Endothelial cell of umbilical vein (primary cell): Measurements from ENCODE around the gene PDLIM5.

Source experiments
- FOS ChIP-seq: IDR thresholded peaks from 2 replicates; pipeline ENCODE4 v1.6.1; 2011; ENCODE audit warnings: mild to moderate bottlenecking, low read length, moderate library complexity, borderline replicate concordance; ENCODE audit not compliant: insufficient read depth
- GATA2 ChIP-seq: IDR thresholded peaks from 2 replicates; pipeline ENCODE4 v1.7.0; 2011; ENCODE audit warnings: low read depth, mild to moderate bottlenecking, moderate library complexity, mixed read lengths, low read length; ENCODE audit not compliant: insufficient read length, insufficient read depth
- JUN ChIP-seq: IDR thresholded peaks from 2 replicates; pipeline ENCODE4 v1.6.1; 2011; ENCODE audit warnings: borderline replicate concordance, low read depth; ENCODE audit not compliant: insufficient read length, insufficient read depth
- POLR2A ChIP-seq: IDR thresholded peaks from 2 replicates; pipeline ENCODE4 v1.6.1; 2012; ENCODE audit warnings: low read depth, mild to moderate bottlenecking, control low read depth, low read length
- TF ChIP-seq, protein P1 (sequence below), 2 donors: IDR thresholded peaks; 1 replicate in 1 of 2; 2 replicates in 1 of 2; pipeline ENCODE4 v1.5.1; 2011; ENCODE audit warnings: low read length in 2 of 2, mild to moderate bottlenecking in 2 of 2, moderate library complexity in 2 of 2, control low read depth in 1 of 2, inconsistent platforms in 1 of 2, low read depth in 1 of 2; ENCODE audit not compliant: insufficient read depth in 1 of 2; ENCODE audit errors: extremely low read depth in 1 of 2

- TF ChIP-seq, protein P1, sequence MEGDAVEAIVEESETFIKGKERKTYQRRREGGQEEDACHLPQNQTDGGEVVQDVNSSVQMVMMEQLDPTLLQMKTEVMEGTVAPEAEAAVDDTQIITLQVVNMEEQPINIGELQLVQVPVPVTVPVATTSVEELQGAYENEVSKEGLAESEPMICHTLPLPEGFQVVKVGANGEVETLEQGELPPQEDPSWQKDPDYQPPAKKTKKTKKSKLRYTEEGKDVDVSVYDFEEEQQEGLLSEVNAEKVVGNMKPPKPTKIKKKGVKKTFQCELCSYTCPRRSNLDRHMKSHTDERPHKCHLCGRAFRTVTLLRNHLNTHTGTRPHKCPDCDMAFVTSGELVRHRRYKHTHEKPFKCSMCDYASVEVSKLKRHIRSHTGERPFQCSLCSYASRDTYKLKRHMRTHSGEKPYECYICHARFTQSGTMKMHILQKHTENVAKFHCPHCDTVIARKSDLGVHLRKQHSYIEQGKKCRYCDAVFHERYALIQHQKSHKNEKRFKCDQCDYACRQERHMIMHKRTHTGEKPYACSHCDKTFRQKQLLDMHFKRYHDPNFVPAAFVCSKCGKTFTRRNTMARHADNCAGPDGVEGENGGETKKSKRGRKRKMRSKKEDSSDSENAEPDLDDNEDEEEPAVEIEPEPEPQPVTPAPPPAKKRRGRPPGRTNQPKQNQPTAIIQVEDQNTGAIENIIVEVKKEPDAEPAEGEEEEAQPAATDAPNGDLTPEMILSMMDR (IDR thresholded peaks at IDR 0.05; ENCODE audit: extremely low read depth in 1 of 2, insufficient read depth in 1 of 2, low read depth in 1 of 2, low read length in 2 of 2) = no peak
- TF ChIP-seq GATA2 (no peak), FOS (no peak), POLR2A (no peak), JUN (no peak)
Measured at GRCh38 chr4:94640151-94640550, 188.4 kb downstream of the PDLIM5 start.
